HFFc6 (cell line): ENCODE results near the gene RFPL3. TPM values are rescaled to one million over a fixed set of nuclear protein-coding genes. Genes with fewer than 3 reads are reported as not detected.

ENCODE experiments used
- DNase-seq: peaks from one replicate; pipeline ENCODE4 v3.0.0-alpha.2; 2018
- H3K27ac Mint-ChIP-seq: 2 replicates; pipeline ENCODE4 v1.8.0; 2020; ENCODE audit warnings: mild to moderate bottlenecking, mixed read lengths
- H3K27me3 Mint-ChIP-seq: 2 replicates; pipeline ENCODE4 v1.8.0; 2021; ENCODE audit warnings: mild to moderate bottlenecking, moderate library complexity, mixed read lengths; ENCODE audit not compliant: insufficient read depth
- H3K36me3 Mint-ChIP-seq: 2 replicates; pipeline ENCODE4 v1.8.0; 2021; ENCODE audit warnings: low read depth, mixed read lengths
- H3K4me1 Mint-ChIP-seq: 2 replicates; pipeline ENCODE4 v1.8.0; 2020; ENCODE audit warnings: low read depth, mixed read lengths
- H3K4me3 Mint-ChIP-seq: 2 replicates; pipeline ENCODE4 v1.8.0; 2020; ENCODE audit warnings: mild to moderate bottlenecking, moderate library complexity, mixed read lengths
- H3K9me3 Mint-ChIP-seq: 2 replicates; pipeline ENCODE4 v1.8.0; 2020; ENCODE audit warnings: mild to moderate bottlenecking, mixed read lengths
- total RNA-seq, 6 experiments: library from RNA; stranded (reverse); fragmentation: NEBNext Ultra II Directional; extraction: Animal tissue kit (Norgen Biotek cat#: 25700); gene quantifications; 2 replicates in 1 of 6; 3 replicates in 5 of 6; pipeline ENCODE4 v1.2.3, GENCODE V29; 2021
- TF ChIP-seq, protein P1 (sequence below): fragments of 200-600 bp; sonication (generic); IDR thresholded peaks from 2 replicates; pipeline ENCODE4 v1.5.0; 2021; ENCODE audit warnings: antibody characterized with exemption, mild to moderate bottlenecking

Gene RFPL3
- total RNA-seq, 6 experiments from 2014 or later = not detected

DNA sequence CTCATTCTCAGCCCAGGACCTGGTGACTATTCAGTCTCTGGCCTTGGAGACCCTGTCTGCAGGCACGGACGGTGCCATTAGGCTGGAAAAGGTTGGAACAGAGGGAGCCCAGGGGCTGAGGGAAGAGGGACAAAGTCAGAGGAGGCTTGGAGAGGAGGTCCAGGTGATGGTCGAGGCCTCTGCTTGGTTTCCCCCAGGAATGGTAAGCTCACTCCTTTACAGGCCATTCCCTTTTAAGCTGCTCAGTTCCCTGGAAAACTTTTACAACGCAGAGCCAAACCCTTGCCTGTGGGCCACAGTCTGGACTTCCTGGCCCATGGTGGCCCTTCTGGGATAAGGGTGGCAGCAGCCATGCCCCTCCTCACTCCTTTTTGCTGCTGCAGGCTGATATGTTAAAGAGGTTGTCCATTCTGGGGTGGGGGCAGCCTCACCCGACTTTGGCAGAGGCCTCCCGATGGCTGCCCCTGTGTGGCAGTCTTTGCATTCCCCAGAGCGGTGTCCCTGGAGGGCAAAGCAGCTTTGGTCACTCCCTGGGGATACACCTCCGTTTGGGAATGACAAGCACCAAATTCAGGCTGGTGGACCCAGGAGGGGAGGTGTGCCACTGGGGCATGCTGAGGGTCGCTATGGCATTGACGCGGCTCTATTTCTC is 34.0 kb upstream of the RFPL3 start:
- Mint-ChIP-seq H3K27ac (no peak overlapping the region), H3K36me3 (no peaks in the 10 kb centered on the region), H3K4me3 (no peak overlapping the region), H3K9me3 (no peaks in the 10 kb centered on the region; the same call in 1 of the 2 replicates), H3K4me1 (no peaks in the 10 kb centered on the region), H3K27me3 (peaks cover 13% of the 10 kb centered on the region)
- DNase-seq = no peak
- TF ChIP-seq, protein P1, sequence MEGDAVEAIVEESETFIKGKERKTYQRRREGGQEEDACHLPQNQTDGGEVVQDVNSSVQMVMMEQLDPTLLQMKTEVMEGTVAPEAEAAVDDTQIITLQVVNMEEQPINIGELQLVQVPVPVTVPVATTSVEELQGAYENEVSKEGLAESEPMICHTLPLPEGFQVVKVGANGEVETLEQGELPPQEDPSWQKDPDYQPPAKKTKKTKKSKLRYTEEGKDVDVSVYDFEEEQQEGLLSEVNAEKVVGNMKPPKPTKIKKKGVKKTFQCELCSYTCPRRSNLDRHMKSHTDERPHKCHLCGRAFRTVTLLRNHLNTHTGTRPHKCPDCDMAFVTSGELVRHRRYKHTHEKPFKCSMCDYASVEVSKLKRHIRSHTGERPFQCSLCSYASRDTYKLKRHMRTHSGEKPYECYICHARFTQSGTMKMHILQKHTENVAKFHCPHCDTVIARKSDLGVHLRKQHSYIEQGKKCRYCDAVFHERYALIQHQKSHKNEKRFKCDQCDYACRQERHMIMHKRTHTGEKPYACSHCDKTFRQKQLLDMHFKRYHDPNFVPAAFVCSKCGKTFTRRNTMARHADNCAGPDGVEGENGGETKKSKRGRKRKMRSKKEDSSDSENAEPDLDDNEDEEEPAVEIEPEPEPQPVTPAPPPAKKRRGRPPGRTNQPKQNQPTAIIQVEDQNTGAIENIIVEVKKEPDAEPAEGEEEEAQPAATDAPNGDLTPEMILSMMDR = no peak

DNA sequence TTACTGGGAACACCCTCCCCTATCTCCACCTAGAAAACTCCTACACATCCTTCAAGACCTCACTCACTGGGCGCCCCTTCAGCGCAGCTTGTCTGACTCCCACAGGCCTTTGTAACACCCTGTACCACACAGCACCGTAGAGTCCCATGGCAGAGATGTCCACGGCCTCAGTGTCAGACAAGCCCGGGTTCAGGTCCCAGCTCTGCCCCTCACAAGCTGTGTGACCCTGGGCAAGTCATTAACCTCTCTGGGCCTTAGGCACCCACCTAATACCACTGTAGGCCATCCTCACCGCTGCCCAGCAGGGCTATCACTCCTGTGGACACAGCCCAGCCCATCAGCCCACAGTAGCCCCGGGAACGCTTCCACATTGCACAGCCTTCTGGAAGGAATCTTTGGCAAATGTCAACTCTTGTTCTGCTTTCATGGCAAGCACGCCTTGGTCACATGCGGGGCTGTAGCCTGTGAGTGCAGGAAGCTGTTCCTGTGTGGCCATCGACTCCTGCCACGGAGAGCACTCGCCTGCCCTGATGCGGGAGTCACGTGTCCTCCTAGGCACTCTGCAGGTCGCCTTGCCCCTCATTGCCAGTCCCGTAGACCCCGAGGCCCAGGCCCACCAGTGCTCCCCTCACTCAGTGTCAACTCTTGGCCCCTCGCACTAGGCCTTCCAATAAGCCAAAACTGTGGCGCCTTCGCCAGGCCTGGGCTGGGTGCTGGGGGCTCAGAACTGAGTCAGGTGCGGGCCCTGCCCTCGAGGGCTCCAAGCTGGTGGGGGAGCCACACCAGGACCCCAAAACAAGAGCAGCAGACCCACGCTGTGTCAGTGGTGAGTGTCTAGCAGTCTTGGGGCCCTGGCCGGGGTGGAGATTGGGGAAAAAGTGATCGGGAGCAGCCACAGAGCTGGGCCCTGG is 32.9 kb upstream of the RFPL3 start:
- Mint-ChIP-seq H3K27ac (no peak overlapping the region), H3K4me3 (no peak overlapping the region), H3K36me3 (no peaks in the 10 kb centered on the region), H3K4me1 (no peaks in the 10 kb centered on the region), H3K27me3 (peaks cover 15% of the 10 kb centered on the region), H3K9me3 (no peaks in the 10 kb centered on the region; the same call in 1 of the 2 replicates)
- TF ChIP-seq, protein P1 = no peak
- no peak for DNase-seq

DNA sequence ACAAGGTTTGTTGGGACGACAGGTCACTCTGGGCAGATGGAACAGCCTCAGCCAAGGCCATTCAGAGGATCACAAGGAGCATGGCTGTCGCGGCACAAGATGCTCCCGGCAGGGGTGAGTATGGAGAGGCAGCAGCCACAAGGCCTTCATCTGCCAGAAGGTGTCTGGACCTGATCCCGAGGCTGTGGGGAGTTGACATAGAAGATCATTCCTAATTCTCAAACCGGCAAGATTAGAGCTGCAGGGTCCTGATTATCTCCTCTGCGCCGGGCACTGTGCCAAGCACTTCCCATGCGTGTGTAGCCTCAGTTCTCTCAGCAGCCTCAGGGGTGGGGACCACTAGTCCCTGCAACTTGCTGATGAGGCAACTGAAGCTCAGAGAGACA is 32.3 kb upstream of the RFPL3 start:
- no peak overlapping the region for H3K4me3 Mint-ChIP-seq
- peaks cover 15% of the 10 kb centered on the region for H3K27me3 Mint-ChIP-seq
- H3K9me3 Mint-ChIP-seq = no peaks in the 10 kb centered on the region; the same call in 1 of the 2 replicates
- no peaks in the 10 kb centered on the region for H3K36me3 Mint-ChIP-seq
- TF ChIP-seq, protein P1 = no peak
- no peak for DNase-seq
- H3K27ac Mint-ChIP-seq = no peak overlapping the region
- no peaks in the 10 kb centered on the region for H3K4me1 Mint-ChIP-seq

DNA sequence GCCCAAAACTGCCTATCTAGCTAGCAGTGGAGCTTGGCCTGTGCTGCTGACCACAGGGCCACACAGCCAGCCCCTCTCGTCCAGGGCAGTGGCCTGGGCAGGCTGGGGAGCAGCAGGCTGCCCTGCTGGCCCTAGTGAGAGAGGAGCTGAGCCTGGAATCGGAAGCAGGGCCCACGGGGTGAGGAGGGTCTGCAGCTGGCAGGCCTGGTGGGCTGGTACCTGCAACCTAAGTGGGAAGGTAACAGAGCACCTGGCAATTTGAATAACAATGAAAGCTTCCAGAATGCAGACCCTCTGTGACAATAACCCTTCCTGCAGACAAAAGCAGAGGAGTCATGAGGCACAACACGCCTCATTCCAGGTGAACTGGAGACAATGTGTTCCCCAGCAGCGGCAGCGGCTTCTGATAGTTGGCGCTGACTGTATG is 31.8 kb upstream of the RFPL3 start:
- H3K9me3 Mint-ChIP-seq = no peaks in the 10 kb centered on the region; the same call in 1 of the 2 replicates
- no peak for DNase-seq
- no peaks in the 10 kb centered on the region for H3K36me3 Mint-ChIP-seq
- no peak overlapping the region for H3K4me3 Mint-ChIP-seq
- no peaks in the 10 kb centered on the region for H3K4me1 Mint-ChIP-seq
- H3K27me3 Mint-ChIP-seq = peaks cover 17% of the 10 kb centered on the region
- H3K27ac Mint-ChIP-seq = no peak overlapping the region
- TF ChIP-seq, protein P1 = no peak

DNA sequence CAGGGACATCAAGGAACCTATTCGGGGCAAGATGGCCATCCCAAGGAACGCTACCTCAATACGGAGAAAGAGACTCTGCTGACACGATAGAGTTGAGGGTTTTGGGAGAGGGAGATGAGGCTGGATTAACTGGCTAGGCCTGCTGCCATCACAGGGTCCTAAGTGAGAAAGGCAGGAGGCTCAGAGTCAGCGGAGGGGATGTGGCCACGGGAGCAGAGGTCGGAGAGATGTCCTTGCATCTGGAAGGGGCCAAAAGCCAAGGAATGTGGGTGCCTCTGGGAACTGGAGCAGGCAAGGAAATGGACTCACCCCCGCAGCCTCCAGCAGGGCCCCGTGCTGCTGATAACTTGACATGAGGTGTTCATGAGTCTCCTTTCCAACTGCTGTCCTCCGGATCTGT is 31.0 kb upstream of the RFPL3 start:
- Mint-ChIP-seq H3K4me3 (no peak overlapping the region), H3K4me1 (no peaks in the 10 kb centered on the region), H3K27ac (no peak overlapping the region), H3K36me3 (no peaks in the 10 kb centered on the region), H3K27me3 (peaks cover 17% of the 10 kb centered on the region), H3K9me3 (no peaks in the 10 kb centered on the region; the same call in 1 of the 2 replicates)
- DNase-seq = no peak
- TF ChIP-seq, protein P1 = no peak
